Esophagus muscularis mucosa (tissue), 4 donors: ENCODE data around the gene PLEKHM2. TPM values are rescaled to one million over a fixed set of nuclear protein-coding genes. Genes with fewer than 3 reads are reported as not detected.

Experiments used
- DNase-seq: peaks from one replicate; pipeline ENCODE4 v3.0.0-alpha.2; 2017; ENCODE audit errors: extremely low spot score
- H3K27ac ChIP-seq, 4 donors: fragments of 200-600 bp; sonication (generic); replicated peaks in 1 of 4; 1 replicate in 3 of 4; 2 replicates in 1 of 4; pipeline ENCODE4 v1.5.1; 2016 to 2019; ENCODE audit warnings: mild to moderate bottlenecking in 1 of 4
- H3K27me3 ChIP-seq, 4 donors: fragments of 200-600 bp; sonication (generic); one replicate each; pipeline versions ENCODE4 v1.5.1 to v1.6.0; 2016 to 2019
- H3K36me3 ChIP-seq, 4 donors: fragments of 200-600 bp; sonication (generic); one replicate each; pipeline ENCODE4 v1.5.1; 2016 to 2019
- H3K4me1 ChIP-seq, 4 donors: fragments of 200-600 bp; sonication (generic); one replicate each; pipeline ENCODE4 v1.5.1; 2016 to 2019
- H3K4me3 ChIP-seq, 4 donors: fragments of 200-600 bp; sonication (generic); 1 replicate in 2 of 4; 2 replicates in 2 of 4; pipeline ENCODE4 v1.5.1; 2016 to 2019; ENCODE audit warnings: mild to moderate bottlenecking in 4 of 4, moderate library complexity in 1 of 4
- H3K9me3 ChIP-seq, 4 donors: fragments of 200-600 bp; sonication (generic); 1 replicate in 3 of 4; 2 replicates in 1 of 4; pipeline ENCODE4 v1.5.1; 2016 to 2019
- EP300 ChIP-seq: sonication (generic); formaldehyde crosslinking; IDR thresholded peaks from one replicate; pipeline ENCODE4 v1.6.1; 2017; ENCODE audit warnings: antibody characterized with exemption
- POLR2A ChIP-seq: fragments of 450-650 bp; IDR thresholded peaks from one replicate; pipeline ENCODE4 v1.6.1; 2017; ENCODE audit warnings: antibody characterized with exemption, moderate library complexity, mild to moderate bottlenecking, low read depth
- POLR2AphosphoS5 ChIP-seq, 2 donors: sonication (generic); formaldehyde crosslinking; IDR thresholded peaks; one replicate each; pipeline ENCODE4 v1.6.1; 2017; ENCODE audit warnings: antibody characterized with exemption in 2 of 2
- WGBS: methylation state at CpG from one replicate; pipeline ENCODE4 v1.1.5; 2018; 5-methylcytosine and 5-hydroxymethylcytosine counted together
- intact Hi-C: fragments of 100-400 bp; cut with DNase I; formaldehyde crosslinking; loops from one replicate; pipeline ENCODE4 v1.15.1; 2023
- total RNA-seq, 4 donors: library from RNA; depleted of rRNA; stranded (reverse); fragments of >200 nt; gene quantifications; one replicate each; pipeline versions ENCODE4 v1.1.0 to v1.2.1, GENCODE V29; 2016
- TF ChIP-seq, protein P1 (sequence below), 3 experiments: fragments of 200-600 bp in 2 of 3; fragments of 450-650 bp in 1 of 3; sonication (generic) in 2 of 3; IDR thresholded peaks; one replicate each; pipeline ENCODE4 v1.5.1; 2017 to 2019; ENCODE audit warnings: antibody characterized with exemption in 3 of 3, mild to moderate bottlenecking in 2 of 3, moderate library complexity in 1 of 3

The PLEKHM2 gene
- total RNA-seq, 4 donors from 2014 or later: 44.4 to 68.2 (median 55.2) TPM

DNA sequence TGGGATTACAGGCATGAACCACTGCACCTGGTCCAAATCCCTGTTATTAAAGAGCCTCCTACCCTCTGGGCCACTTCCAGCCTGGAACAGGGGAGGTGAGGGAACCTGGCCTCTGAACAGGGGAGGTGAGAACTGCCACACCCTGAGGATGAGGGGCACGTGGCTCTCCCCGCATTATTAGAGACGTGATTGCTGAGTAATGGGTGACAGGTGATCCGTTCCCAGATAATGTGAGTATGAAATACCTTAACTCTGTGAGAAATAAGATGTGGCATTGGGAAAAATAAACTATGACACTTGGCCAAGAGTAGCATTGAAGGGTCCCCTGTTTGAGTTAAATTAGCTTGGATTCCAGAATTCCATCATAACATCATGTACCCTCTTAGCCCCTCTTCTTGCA, 38.3 kb downstream of the PLEKHM2 start:
- intact Hi-C loops: no loop called here
- H3K4me3 ChIP-seq: no peak overlapping the region
- TF ChIP-seq POLR2AphosphoS5 (IDR thresholded peaks at IDR 0.05): no peak
- TF ChIP-seq POLR2A: no peak
- TF ChIP-seq EP300: no peak
- TF ChIP-seq, protein P1, sequence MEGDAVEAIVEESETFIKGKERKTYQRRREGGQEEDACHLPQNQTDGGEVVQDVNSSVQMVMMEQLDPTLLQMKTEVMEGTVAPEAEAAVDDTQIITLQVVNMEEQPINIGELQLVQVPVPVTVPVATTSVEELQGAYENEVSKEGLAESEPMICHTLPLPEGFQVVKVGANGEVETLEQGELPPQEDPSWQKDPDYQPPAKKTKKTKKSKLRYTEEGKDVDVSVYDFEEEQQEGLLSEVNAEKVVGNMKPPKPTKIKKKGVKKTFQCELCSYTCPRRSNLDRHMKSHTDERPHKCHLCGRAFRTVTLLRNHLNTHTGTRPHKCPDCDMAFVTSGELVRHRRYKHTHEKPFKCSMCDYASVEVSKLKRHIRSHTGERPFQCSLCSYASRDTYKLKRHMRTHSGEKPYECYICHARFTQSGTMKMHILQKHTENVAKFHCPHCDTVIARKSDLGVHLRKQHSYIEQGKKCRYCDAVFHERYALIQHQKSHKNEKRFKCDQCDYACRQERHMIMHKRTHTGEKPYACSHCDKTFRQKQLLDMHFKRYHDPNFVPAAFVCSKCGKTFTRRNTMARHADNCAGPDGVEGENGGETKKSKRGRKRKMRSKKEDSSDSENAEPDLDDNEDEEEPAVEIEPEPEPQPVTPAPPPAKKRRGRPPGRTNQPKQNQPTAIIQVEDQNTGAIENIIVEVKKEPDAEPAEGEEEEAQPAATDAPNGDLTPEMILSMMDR (IDR thresholded peaks at IDR 0.05): no peak
- no peaks in the 10 kb centered on the region for H3K9me3 ChIP-seq
- peaks cover 69 to 100% (median 98%) of the 10 kb centered on the region in 4 donors for H3K36me3 ChIP-seq
- no peak overlapping the region for H3K27ac ChIP-seq
- H3K27me3 ChIP-seq: no peaks in the 10 kb centered on the region
- DNase-seq: no peak
- peaks cover 14 to 26% (median 20%) of the 10 kb centered on the region in 4 donors for H3K4me1 ChIP-seq
- WGBS: 87% methylated on average over 4 of the region's 4 CpGs

DNA sequence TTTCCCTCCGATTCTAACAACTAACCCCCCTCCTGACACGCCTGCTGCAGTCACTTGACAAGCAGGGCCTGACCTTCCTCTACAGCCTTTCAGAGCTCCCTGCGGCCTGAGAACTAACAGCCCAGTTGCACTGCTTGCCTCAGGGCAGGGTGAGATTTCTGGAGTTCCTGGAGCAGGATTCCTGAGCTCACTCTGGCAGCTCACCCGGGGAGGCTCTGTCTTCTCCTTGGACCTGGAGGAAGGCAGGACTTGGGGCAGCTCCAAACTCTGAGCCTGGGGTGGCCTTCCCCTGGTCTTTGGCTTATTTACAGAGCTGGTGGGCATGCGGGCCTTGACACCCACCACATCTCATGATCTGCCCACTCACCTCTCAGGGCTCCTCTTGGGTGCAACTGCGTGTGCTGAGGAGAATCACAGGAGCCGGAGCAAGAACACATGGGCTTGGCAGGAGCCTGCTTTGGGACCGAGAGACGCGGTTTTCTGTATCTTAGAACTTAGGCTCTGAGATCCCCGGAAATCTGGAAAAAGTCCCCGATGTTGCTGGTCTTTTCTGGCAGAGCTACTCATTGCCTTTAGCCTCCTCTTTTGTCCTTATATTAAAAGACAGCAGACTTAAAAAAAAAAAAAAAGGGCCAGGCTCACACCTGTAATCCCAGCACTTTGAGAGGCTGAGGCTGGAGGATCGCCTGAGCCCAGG, 38.9 kb downstream of the PLEKHM2 start:
- Histone ChIP-seq H3K4me3 (no peak overlapping the region), H3K27ac (peak overlapping the region in 1 of 4 donors; percentile 19), H3K36me3 (peaks cover 71 to 100% (median 98%) of the 10 kb centered on the region in 4 donors), H3K27me3 (no peaks in the 10 kb centered on the region), H3K4me1 (peaks cover 9 to 20% (median 14%) of the 10 kb centered on the region in 4 donors), H3K9me3 (no peaks in the 10 kb centered on the region)
- intact Hi-C loops: no loop called here
- DNase-seq: no peak
- TF ChIP-seq EP300 (no peak), POLR2A (no peak)
- WGBS: 86% methylated on average over 10 of the region's 13 CpGs

DNA sequence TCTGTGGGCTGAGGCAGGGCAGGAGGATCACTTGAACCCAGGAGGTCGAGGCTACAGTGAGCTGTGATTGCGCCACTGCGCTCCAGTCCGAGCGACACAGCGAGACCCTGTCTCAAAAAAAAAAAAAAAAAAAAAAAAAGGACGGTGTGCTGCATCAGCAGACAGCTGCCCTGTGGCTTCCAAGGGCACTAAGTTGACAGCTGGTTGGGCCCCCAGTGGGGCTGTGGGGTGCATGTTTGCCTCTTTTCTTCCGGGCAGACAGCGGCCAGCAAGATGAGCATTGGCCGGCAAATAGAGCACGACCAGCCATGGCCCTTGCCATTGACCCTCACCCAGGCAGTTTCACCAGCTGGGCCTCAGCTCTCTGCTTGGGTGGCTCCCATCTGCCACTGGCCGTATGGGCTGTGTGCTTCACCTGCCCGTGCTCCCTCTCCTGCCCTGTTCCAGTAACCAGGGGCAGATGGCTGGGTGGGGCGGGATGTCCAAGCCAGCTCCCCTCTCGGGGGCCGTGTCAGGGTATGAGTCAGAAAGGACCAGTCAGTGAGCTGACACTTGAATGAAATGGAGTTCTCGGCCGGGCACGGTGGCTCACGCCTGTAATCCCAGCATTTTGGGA, 39.6 kb downstream of the PLEKHM2 start:
- no peak for DNase-seq
- intact Hi-C loops: no loop called here
- TF ChIP-seq, protein P1 (IDR thresholded peaks at IDR 0.05): no peak
- no peak for TF ChIP-seq EP300
- no peak for TF ChIP-seq POLR2AphosphoS5 (IDR thresholded peaks at IDR 0.05)
- no peak for TF ChIP-seq POLR2A

DNA sequence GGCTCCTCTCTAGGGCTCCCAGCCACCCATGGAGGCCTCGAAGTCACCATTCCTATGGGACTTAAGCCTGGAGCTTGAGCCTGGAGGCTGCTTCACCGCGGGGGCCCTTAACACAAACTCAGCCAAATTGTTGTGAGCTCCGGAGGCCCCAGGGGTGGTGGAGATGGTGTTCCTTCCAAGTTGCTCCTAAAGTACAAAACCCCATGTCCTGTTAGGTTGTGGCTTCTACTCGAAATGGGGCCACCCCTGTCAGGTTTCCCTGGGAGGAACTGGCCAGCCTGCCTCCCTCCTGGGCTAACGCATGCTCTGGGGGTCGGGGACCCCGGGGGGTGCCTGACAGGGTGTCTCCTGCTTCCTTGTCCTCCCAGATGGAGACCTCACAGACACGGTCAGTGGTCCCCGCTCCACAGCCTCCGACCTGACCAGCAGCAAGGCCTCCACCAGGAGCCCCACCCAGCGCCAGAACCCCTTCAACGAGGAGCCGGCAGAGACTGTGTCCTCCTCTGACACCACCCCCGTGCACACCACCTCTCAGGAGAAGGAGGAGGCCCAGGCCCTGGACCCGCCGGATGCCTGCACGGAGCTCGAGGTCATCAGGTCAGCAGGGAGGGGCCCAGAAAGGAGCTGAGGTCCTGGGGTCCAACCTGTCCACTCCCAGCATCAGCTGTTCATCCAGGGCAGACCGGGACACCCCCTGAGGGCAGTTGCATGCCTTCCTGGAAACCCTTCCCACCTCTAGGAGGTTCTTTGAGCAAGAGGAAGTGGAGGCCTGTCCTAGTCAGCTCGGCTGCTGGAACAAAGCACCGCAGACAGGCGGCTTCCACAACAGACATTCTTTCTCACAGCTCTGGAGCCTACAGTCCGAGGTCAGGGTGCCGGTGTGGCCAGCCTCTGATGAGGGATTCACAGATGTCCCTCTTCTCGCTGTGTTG, 41.1 kb downstream of the PLEKHM2 start:
- H3K36me3 ChIP-seq: peaks cover 73 to 100% (median 98%) of the 10 kb centered on the region in 4 donors
- H3K9me3 ChIP-seq: no peaks in the 10 kb centered on the region
- no peak for DNase-seq
- intact Hi-C loops: no loop called here
- H3K4me1 ChIP-seq: peaks cover 0 to 10% (median 4%) of the 10 kb centered on the region in 4 donors
- H3K4me3 ChIP-seq: no peak overlapping the region
- H3K27ac ChIP-seq: no peak overlapping the region
- 87% methylated on average over 13 of the region's 26 CpGs for WGBS
- TF ChIP-seq POLR2AphosphoS5 (IDR thresholded peaks at IDR 0.05) (no peak), EP300 (no peak), POLR2A (no peak)
- TF ChIP-seq, protein P1 (IDR thresholded peaks at IDR 0.05): no peak
- H3K27me3 ChIP-seq: no peaks in the 10 kb centered on the region

More for the DNA sequence above, 39.6 kb downstream of the PLEKHM2 start:
- no peak overlapping the region for H3K4me3 ChIP-seq
- WGBS: 96% methylated on average over 11 of the region's 20 CpGs
- no peaks in the 10 kb centered on the region for H3K27me3 ChIP-seq
- H3K9me3 ChIP-seq: no peaks in the 10 kb centered on the region
- peaks cover 1 to 12% (median 9%) of the 10 kb centered on the region in 4 donors for H3K4me1 ChIP-seq
- peaks cover 71 to 100% (median 98%) of the 10 kb centered on the region in 4 donors for H3K36me3 ChIP-seq
- H3K27ac ChIP-seq: no peak overlapping the region
